Stimulated activated CD4-positive, alpha-beta T cell treated with anti-CD3 and anti-CD28 coated beads, Interleukin-4, amount 100 ng/mL, for 4 hours (primary cell): Measurements from ENCODE around the gene ANO10.
"Not testable (repeated sequence)": the region's sequence is repeated elsewhere in the genome, so short reads cannot be mapped to it uniquely, and the experiment has no call there.

Source experiments
- DNase-seq, 2 experiments: peaks; one replicate each; pipeline ENCODE4 v3.0.0-alpha.2; 2020

Gene ANO10

GRCh38 chr3:43369404-43370292, 252.2 kb downstream of the ANO10 start:
- DNase-seq, result no peak

- DNase-seq, result no peak
Measured at GRCh38 chr3:43366885-43367284, 254.9 kb downstream of the ANO10 start.

GRCh38 chr3:43366481-43366880, 255.3 kb downstream of the ANO10 start:
- DNase-seq, result no peak

GRCh38 chr3:43365601-43366305, 256.1 kb downstream of the ANO10 start:
- DNase-seq, result no peak

- DNase-seq, result no peak
Measured at GRCh38 chr3:43364926-43365325, 256.9 kb downstream of the ANO10 start.

- DNase-seq, result no peak
Measured at GRCh38 chr3:43364494-43364893, 257.3 kb downstream of the ANO10 start.

- no peak for DNase-seq
Measured at GRCh38 chr3:43363621-43364266, 258.1 kb downstream of the ANO10 start.

- no peak for DNase-seq
Measured at GRCh38 chr3:43362961-43363360, 258.9 kb downstream of the ANO10 start.

GRCh38 chr3:43362183-43362582, 259.6 kb downstream of the ANO10 start:
- DNase-seq, result no peak

- no peak for DNase-seq
Measured at GRCh38 chr3:43361077-43361476, 260.7 kb downstream of the ANO10 start.

GRCh38 chr3:43356033-43356432, 265.8 kb downstream of the ANO10 start:
- not testable (repeated sequence) for DNase-seq

GRCh38 chr3:43353923-43354670, 267.7 kb downstream of the ANO10 start:
- no peak for DNase-seq

GRCh38 chr3:43353393-43353792, 268.4 kb downstream of the ANO10 start:
- no peak for DNase-seq

GRCh38 chr3:43349716-43350115, 272.1 kb downstream of the ANO10 start:
- no peak for DNase-seq

GRCh38 chr3:43348852-43349574, 272.8 kb downstream of the ANO10 start:
- DNase-seq, result no peak

- no peak for DNase-seq
Measured at GRCh38 chr3:43348350-43348749, 273.5 kb downstream of the ANO10 start.

- DNase-seq, result no peak
Measured at GRCh38 chr3:43347774-43348173, 274.0 kb downstream of the ANO10 start.

- DNase-seq, result no peak
Measured at GRCh38 chr3:43346978-43347749, 274.6 kb downstream of the ANO10 start.

GRCh38 chr3:43345877-43346276, 275.9 kb downstream of the ANO10 start:
- DNase-seq, result no peak

- no peak for DNase-seq
Measured at GRCh38 chr3:43345246-43345645, 276.6 kb downstream of the ANO10 start.

GRCh38 chr3:43344520-43344919, 277.3 kb downstream of the ANO10 start:
- DNase-seq, result no peak
